HL-60 (cell line): ENCODE data around the gene NAT14.

Experiments
- DNase-seq, 2 experiments: peaks; one replicate each; pipeline ENCODE4 v3.0.0-alpha.2; 2010 to 2020; ENCODE audit warnings: low read depth in 1 of 2, low spot score in 1 of 2
- H3K27ac ChIP-seq: fragments of 250-450 bp; sonication (Bioruptor Pico); replicated peaks from 2 replicates; pipeline ENCODE4 v1.5.1; 2020; ENCODE audit warnings: mild to moderate bottlenecking, moderate library complexity
- H3K27me3 ChIP-seq: fragments of 250-450 bp; sonication (Bioruptor Pico); 2 replicates; pipeline ENCODE4 v1.5.1; 2021; ENCODE audit warnings: mild to moderate bottlenecking, moderate library complexity; ENCODE audit not compliant: insufficient read depth, poor library complexity, severe bottlenecking
- H3K4me3 ChIP-seq: replicated peaks from 2 replicates; pipeline ENCODE4 v1.5.1; 2011; ENCODE audit warnings: mild to moderate bottlenecking, control low read depth, low read length; ENCODE audit not compliant: insufficient read depth
- GABPA ChIP-seq: IDR thresholded peaks from 2 replicates; pipeline ENCODE4 v1.6.1; 2012; ENCODE audit warnings: low read depth
- POLR2AphosphoS5 ChIP-seq: IDR thresholded peaks from 2 replicates; pipeline ENCODE4 v1.6.1; 2012; ENCODE audit warnings: low read depth
- SPI1 ChIP-seq: IDR thresholded peaks from 2 replicates; pipeline ENCODE4 v1.6.1; 2012; ENCODE audit warnings: low read depth, mild to moderate bottlenecking, borderline replicate concordance
- TF ChIP-seq, protein P1 (sequence below): IDR thresholded peaks from one replicate; pipeline ENCODE4 v1.5.1; 2011; ENCODE audit warnings: low read length, control low read depth, inconsistent platforms; ENCODE audit not compliant: insufficient read depth
- TF ChIP-seq, protein P2 (sequence below): IDR thresholded peaks from 2 replicates; pipeline ENCODE4 v1.6.1; 2012; ENCODE audit warnings: low read depth; ENCODE audit not compliant: insufficient replicate concordance

Gene NAT14

DNA sequence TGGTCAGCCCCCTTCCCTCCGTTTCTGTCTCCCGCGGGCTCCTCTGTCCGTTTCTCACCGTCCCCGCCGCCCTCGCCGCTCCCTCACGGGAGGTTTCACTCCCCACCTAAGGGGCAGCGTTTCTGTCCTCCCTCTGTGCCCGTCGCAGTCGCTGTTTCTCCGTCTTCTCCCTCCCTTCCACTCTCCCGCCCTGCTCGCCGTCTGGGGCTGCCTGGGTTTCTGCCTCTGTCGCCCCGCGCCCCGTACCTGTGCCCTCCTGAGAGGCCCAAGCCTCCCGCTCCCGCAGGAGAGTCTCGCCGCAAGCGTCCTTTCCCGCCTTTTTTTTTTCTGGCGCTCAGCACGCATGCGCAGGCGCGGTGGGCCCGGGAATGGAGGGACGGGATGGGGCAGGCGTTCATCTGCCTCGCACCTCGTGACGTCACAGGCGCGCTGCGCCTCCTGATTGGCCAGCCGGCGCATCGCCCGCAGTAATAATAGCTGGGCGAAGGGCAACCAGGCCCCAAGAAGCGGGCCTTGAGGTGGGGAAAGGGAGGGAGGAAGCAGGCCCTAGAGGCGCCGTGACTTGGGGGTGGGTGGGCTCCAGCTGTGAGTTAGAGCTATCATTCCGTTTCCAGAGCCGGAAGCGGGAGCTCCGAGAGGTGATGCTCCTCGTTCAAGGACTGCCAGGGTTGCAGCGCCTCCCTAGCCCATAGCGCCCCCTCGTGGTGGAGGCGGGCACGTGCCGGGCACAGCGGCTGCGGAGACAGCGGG lies 18.7 kb downstream of the NAT14 start:
- peak overlapping the region; percentile 36; the same call in 1 of the 2 replicates for H3K27ac ChIP-seq
- peak overlapping the region; percentile 35 for H3K4me3 ChIP-seq
- DNase-seq, result peak; percentile 74 to 88
- peaks cover 3% of the 10 kb centered on the region for H3K27me3 ChIP-seq
- no peak for TF ChIP-seq SPI1
- TF ChIP-seq, protein P1, sequence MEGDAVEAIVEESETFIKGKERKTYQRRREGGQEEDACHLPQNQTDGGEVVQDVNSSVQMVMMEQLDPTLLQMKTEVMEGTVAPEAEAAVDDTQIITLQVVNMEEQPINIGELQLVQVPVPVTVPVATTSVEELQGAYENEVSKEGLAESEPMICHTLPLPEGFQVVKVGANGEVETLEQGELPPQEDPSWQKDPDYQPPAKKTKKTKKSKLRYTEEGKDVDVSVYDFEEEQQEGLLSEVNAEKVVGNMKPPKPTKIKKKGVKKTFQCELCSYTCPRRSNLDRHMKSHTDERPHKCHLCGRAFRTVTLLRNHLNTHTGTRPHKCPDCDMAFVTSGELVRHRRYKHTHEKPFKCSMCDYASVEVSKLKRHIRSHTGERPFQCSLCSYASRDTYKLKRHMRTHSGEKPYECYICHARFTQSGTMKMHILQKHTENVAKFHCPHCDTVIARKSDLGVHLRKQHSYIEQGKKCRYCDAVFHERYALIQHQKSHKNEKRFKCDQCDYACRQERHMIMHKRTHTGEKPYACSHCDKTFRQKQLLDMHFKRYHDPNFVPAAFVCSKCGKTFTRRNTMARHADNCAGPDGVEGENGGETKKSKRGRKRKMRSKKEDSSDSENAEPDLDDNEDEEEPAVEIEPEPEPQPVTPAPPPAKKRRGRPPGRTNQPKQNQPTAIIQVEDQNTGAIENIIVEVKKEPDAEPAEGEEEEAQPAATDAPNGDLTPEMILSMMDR, result peak; percentile 89
- TF ChIP-seq, protein P2, sequence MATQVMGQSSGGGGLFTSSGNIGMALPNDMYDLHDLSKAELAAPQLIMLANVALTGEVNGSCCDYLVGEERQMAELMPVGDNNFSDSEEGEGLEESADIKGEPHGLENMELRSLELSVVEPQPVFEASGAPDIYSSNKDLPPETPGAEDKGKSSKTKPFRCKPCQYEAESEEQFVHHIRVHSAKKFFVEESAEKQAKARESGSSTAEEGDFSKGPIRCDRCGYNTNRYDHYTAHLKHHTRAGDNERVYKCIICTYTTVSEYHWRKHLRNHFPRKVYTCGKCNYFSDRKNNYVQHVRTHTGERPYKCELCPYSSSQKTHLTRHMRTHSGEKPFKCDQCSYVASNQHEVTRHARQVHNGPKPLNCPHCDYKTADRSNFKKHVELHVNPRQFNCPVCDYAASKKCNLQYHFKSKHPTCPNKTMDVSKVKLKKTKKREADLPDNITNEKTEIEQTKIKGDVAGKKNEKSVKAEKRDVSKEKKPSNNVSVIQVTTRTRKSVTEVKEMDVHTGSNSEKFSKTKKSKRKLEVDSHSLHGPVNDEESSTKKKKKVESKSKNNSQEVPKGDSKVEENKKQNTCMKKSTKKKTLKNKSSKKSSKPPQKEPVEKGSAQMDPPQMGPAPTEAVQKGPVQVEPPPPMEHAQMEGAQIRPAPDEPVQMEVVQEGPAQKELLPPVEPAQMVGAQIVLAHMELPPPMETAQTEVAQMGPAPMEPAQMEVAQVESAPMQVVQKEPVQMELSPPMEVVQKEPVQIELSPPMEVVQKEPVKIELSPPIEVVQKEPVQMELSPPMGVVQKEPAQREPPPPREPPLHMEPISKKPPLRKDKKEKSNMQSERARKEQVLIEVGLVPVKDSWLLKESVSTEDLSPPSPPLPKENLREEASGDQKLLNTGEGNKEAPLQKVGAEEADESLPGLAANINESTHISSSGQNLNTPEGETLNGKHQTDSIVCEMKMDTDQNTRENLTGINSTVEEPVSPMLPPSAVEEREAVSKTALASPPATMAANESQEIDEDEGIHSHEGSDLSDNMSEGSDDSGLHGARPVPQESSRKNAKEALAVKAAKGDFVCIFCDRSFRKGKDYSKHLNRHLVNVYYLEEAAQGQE, result no peak
- no peak for TF ChIP-seq POLR2AphosphoS5
- no peak for TF ChIP-seq GABPA

DNA sequence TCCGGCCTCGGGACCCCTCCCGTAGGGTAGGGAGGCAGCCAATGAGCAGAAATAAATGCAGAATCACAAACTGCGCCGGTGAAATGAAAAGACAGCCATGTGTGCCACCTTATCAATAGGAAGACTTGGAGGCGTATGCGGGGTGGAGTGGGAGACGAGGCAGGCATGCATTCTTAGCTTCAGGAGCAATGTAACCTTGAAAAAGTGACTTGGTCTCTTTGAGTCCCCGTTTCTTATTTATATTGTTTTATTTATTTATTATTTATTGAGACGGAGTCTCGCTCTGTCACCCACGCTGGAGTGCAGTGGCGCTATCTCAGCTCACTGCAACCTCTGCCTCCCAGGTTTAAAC lies 19.2 kb downstream of the NAT14 start:
- no peak for DNase-seq
- peak overlapping the region; percentile 35; the same call in 1 of the 2 replicates for H3K4me3 ChIP-seq
- TF ChIP-seq, protein P1, result no peak
- TF ChIP-seq GABPA (no peak), SPI1 (no peak), POLR2AphosphoS5 (no peak)
- TF ChIP-seq, protein P2, result no peak
- H3K27ac ChIP-seq, result no peak overlapping the region
- peaks cover 3% of the 10 kb centered on the region for H3K27me3 ChIP-seq

DNA sequence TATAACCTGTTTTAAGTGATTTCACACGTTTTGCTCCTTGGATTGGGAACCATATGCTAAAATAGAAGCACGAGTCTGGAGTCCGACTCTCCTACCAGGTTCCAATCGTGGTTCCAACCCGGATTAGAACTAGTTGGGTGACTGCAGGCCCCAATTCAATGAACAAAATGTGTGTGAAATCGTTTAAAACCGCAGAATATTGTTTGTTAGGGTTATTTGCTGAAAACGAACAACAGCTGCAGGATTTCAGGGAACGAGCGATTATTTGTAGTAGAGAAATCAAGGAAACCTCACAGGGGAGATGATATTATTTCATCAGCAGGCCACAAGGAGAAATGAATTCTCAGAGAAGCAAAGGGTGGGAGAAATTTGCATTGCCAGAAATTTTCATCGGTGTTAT lies 20.0 kb downstream of the NAT14 start:
- Histone ChIP-seq H3K27me3 (peaks cover 3% of the 10 kb centered on the region), H3K27ac (no peak overlapping the region), H3K4me3 (no peak overlapping the region)
- DNase-seq, result no peak
- TF ChIP-seq GABPA (no peak), POLR2AphosphoS5 (no peak), SPI1 (no peak)
- TF ChIP-seq, protein P1, result no peak
- TF ChIP-seq, protein P2, result no peak
